AG20443 (cell line): ENCODE data around the gene ATP11C.
"Not testable (repeated sequence)": the region's sequence is repeated elsewhere in the genome, so short reads cannot be mapped to it uniquely, and the experiment has no call there.

Experiments used
- DNase-seq: peaks from one replicate; pipeline ENCODE4 v3.0.0; 2012; ENCODE audit warnings: low spot score, mixed read lengths

Gene ATP11C

DNA sequence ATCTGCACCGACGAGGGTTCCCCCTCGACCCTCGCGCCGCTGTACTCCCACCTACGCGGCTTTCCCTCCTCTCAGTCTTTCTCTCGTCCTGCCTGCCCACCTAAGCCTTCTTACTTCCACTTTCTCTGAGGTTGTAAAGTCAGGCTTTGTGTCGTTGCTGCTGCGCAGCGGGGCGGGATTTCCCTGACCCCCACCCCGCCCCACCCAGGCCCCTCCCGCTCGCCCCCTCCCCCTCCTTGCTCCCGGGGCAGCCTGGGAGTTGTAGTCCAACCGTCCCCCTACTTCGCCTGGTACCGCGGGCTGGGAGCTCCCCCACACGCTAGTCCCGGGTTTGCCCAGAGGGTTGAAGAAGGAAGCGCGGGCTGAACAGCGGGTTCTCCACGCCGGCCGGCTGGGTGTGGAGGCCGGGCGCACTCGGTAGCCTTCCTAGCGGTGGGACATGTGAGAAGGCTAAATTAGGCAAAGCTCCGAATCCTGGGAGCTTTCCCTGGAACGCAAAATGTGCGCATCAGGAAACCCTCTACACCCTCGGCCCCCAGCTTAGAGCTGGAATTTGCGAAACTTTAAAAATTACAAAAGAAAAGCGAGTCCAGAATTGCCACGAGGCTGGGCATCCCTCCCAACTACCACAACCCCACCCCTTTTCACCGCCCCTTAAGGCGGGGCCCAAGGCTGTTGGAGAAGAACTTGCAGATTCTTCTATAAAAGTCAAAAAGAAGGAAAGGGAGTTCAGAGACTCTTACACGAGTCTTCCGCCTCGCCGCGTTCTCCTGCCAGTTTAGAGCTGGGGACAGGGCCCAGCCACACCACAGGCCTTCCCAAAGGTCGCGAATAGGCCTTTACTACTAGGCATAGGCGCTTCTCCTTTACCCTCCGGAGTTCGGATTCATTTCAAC is at the start of gene ATP11C:
ATP11C (minus strand) TSS at position 153 of the 896 bp plus-strand sequence. CDS start 1,011 bp downstream, outside the sequence.
- peak; percentile 88 for DNase-seq

DNA sequence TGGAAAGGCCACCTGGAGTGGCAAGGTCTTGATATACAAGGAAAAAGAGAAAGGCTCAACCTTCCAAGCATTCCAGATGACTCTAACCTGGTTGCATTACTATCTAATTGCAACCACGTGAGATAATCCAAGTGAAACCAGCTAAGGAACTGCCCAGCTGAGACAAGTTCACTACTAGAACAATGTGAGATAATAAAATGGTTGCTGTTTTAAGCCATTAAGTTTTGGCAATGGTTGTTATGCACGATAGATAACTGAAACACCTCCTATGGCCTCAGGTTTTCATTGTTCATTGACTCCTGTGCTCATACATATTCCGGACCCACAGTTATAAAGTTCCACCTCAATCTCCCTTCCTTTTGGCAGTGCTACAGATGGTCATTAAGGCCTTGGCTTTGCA is 41.6 kb upstream of the ATP11C start:
- no peak for DNase-seq

DNA sequence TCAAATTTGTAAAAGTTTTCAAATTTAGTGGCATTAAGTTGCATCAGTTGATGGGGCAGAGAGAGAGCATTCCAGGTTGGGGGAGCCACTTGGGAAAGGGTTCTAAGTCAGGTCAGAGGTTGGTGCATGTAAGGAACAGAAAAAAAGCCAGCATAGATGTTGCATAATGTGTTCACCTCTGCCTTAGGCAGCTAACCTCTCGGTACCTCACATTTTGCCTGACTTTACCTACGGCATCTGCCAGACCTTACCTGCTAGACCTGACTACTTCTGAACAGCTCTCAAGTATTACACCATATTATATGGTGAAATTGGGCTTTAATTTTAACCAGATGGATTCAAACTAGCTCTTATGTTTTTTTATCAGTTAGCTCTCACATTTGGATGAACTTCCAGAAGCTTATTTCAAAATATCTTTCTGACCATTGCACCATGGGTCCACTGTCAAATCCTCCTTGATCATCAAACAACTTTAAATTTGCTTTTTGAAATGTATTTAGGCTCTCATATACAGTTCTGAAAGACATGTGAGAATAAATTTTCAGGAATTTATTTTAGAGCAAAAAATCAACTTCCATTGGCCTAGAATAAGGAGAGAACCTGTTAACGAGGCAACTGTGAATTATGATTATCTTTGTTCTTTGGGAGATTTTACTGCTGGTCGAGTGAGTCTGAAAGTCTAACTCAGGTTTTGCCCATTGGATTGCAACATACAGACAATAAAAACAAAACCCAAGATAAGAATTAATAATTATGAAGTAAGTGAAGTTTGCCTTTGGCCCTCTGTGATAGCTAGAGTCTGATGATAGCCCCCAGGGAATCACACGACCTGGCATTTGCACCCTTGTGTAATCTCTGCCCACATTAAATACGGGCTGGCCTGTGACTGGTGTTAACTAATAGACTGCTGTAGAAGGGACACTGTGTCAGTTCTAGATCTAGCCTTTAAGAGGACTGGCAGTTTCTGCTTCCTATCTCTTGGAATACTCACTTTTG is 40.1 kb upstream of the ATP11C start:
- DNase-seq = no peak

DNA sequence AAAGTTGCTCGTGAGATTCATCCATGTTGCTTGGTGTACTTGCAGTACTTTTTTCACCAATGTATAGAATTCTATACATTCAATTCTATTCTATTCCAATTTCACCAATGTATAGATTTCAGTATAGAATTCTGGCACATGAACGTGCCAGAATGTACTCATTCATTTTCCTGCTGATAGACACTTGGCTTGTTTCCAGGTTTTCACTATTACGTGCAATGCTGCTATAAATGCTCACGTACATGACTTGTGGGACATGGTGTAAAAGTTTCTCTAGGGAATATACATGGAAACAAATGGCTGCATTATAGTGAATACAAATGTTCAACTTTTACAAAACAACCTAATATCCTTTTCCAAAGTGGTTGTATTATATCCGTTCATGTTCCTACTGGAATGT is 39.3 kb upstream of the ATP11C start:
- DNase-seq = no peak

DNA sequence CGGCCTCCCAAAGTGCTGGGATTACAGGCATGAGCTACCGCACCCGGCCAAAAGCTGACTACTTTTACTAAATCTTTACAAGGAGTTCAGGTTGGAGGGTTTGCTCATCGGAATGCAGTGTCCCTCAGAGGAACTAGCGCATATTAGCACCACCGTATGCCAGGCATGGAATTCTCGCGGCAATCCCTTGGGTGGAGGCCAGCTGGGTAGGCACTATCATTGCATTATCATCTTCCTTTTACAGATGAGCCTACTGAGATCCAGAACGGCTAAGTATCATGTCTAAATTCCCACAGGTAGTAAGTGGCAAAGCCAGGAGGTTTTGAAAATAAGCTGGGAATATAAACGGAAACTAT is 38.5 kb upstream of the ATP11C start:
- DNase-seq = no peak

DNA sequence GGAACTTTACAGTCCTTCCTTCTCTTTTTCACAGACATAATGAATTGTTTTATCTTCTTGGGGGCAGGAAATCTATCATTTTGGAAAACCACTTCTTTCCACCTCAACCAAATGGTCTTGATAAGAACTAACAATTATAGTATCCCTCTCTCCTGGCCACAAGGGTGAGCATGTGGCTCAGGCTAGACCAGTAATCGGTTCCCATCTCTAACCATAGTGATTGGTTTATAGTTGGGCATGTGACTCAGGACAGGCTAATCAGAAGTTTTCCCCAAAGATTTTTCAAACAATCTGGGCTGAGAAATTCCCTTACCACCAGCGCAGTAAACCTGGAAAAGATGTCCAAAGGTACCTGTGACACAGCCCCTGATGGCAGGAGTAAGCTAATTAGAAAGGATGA is 36.4 kb upstream of the ATP11C start:
- no peak for DNase-seq

DNA sequence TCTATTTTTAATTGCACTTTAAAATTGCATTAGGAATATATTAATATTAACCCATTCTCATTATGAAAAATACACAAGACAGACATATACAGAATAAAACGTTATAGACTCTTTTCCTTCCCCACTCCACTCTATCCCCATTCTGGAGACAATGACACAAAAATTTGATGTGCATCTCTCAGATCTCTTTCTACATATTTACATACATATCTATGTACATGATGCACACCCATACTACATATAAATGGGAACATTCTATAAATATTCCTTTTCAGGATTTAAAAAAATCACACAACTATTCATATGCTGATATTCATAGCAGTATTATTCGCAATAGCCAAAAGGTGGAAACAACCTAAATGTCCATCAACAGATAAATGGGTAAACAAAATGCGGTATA is 34.9 kb upstream of the ATP11C start:
- DNase-seq = no peak

DNA sequence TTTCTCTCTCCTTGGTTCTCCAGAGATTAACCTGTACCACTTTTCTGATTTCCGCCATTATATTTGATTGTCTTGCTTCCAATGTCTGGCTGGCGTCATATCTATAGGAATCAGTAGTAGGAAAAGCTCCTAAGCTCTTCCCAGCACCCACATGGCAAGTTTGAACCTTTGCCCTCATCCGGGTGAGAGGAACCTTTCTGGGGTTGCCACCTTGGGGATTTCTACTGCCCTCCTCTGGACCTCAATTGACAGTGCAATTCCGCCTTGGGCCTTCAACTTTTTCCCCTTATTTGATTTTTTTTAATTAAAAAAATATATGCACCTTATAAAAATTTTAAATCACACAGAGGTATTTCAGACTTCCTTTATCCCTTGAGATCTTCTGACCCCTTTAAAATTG is 34.4 kb upstream of the ATP11C start:
- peak; percentile 33 for DNase-seq

DNA sequence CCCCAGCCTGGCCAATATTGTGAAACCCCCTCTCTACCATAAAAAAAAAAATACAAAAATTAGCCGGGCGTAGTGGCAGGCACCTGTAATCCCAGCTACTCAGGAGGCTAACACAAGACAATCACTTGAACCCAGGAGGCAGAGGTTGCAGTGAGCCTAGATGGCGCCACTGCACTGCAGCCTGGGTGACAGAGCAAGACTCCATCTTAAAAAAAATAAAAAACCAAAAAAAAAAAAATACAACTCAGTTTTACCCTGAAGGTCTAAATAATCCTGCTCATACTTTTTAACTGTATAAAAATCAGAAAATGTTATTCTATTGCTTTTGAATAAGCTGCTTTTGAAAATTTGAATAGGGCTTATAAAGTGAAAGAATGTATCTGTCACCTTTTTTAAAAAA is 33.3 kb upstream of the ATP11C start:
- not testable (repeated sequence) for DNase-seq

DNA sequence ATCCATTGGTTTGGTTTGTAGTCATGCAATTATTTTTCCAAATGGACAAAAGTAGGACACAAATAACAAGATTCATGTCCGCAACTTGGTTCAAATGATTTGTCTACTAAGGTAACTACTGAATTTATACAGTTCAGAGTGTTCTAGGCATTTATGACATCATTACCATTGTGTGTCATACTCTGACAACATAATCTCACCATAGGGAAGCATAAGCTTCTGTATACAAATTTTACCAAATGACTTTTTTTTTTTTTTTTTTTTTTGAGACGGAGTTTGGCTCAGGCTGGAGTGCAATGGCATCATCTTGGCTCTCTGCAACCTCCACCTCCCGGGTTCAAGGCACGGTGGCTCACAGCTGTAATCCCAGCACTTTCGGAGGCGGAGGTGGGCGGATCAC is 32.6 kb upstream of the ATP11C start, which contains the start of gene CXorf66:
CXorf66 (minus strand) TSS at position 101 of the 400 bp plus-strand sequence; CDS start at position 76, 25 bp downstream.
- no peak for DNase-seq

DNA sequence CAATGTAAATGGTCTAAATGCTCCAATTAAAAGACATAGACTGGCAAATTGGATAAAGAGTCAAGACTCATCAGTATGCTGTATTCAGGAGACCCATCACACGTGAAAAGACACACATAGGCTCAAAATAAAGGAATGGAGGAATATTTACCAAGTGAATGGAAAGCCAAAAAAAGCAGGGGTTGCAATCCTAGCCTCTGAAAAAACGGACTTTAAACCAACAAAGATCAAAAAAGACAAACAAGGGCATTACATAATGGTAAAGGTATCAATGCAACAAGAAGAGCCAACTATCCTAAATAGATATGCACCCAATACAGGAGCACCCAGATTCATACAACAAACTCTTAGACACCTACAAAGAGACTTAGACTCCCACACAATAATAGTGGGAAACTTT is 28.2 kb upstream of the ATP11C start:
- DNase-seq = not testable (repeated sequence)

DNA sequence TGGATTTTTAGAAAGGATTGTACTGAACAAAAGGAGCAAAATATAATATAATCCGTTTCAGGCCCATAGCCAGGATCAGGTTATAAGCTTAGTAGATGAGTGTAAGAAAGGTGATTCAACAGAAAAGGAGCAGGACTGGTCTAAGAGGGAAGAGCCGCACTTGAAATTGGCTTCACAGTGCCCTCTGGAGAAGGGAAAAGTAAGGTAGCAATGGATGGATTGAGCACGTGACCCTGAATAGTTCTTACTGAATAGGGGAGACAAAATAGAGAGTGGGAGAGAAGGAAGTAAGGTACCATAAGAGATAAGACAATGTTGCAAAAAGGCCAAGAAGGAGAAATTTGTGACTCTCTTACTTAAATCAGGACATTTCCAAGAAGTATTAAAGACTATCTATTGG is 16.9 kb upstream of the ATP11C start:
- no peak for DNase-seq

DNA sequence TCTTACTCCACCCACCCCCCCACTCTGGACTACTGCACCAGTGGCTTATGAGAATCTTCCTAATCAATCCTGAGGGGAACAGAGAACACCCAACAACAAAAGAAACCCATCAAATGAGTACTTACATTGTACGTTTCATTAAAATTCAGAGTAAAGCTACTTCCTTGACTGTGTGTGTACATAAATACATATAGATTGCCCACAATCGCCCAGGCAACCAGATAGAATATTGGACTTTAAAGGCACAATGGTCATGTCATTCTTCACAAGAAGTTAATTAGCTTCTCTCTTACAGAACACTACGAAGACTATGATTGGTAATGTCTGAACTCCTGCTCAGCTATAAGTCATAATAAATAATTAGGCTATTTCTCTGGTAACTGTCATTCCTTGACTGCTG is 12.2 kb upstream of the ATP11C start:
- DNase-seq = no peak

DNA sequence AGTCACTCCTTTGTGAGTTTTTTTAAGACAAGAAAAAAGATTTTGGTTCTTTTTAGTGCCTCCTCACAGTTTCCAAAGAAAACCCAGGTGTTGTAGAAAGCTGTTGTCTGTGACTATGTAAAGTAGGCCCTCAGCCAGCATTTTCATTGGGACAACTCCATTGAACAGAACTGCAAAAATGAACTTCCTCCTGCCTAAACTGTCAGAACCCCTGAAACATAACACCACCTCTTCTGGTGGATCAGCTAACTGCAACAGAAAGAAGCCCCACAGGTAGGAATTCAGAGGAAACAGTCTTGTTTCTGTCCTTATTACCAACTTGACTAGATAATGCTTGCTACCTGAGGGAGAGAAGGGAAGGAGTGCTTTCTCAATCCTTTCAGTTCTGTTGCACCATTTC is 3.4 kb upstream of the ATP11C start:
- no peak for DNase-seq

DNA sequence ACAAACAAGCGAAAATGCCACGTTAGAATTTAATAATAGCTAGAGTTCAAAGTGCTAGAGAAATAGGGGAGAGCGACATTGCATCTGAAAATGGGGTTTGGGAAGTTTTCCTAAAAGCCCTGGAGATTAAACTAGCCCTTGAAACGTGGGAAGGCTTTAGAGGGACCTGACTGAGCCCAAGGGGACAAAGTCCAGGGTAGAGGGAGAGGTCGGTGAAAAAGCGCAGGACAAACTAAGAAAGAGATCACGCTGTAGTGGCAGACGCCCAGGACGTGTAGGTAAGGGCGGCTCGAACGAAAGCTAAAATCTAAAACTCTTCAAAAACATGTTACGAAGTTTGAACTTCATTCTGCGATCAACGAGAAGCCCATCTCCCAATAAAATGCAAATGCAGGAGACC is 1.1 kb upstream of the ATP11C start:
- DNase-seq = no peak

DNA sequence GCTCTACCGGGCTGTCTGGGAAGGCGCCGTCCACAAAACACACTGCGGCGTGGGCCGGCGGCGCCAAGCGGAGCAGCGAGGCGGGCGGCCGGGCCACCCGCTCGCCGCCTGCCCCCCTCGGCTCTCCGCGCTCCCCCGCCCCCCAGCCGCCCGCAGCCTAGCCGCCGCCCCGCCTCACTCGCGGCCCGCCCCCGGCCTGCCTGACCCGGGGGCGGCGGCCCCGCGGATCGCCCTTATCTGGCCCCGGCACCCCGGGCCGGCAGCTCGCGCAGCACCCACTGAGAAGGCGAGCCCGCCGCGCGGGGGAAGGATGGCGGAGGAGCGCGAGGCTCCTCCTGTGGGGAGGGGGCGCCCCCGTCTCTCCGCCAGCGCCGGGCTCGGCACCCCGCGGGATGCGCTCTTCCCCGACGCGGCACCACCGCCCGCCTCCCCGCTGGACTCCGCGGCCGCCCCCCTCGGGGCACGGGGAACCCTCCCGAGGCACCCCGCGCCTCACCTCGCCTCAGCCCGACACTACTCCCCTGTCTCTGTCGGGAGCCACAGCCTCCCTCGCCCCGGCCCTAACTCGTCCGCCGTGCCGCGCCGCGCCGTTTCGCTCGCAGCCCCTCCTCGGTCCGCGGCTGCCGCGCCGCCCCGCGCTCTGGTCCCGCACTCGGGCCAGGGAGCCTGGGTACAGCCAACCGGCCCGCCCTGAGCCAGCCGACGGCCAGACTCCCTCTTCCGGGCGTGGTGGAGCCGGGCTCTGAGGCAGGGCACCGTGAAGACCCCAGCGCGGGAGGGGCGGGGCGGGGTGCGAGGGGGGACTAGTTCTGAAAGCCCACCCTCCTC is 566 bp downstream of the ATP11C start:
- peak; percentile 79 for DNase-seq

DNA sequence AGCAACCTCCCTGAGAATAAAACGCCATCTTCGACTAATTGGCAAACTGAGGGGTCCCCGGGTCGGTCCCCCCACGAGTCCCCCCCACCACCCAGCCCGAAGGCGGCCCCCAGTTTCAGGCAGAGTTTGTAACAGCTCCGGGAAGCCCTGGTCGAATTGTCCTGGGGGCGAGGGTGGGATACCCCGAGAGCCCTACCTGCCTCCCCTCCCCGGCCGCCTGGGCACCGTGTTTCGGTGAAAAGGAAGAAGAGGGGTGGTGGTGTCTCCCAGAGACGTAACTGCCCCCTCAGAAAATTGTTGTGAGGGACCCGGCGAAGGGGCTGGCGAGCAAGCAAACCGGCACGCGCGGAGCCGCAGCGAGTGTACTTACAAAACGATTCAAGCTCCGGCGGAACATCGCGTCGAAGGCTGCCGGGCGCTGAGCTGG is 1.2 kb downstream of the ATP11C start:
- DNase-seq = no peak

DNA sequence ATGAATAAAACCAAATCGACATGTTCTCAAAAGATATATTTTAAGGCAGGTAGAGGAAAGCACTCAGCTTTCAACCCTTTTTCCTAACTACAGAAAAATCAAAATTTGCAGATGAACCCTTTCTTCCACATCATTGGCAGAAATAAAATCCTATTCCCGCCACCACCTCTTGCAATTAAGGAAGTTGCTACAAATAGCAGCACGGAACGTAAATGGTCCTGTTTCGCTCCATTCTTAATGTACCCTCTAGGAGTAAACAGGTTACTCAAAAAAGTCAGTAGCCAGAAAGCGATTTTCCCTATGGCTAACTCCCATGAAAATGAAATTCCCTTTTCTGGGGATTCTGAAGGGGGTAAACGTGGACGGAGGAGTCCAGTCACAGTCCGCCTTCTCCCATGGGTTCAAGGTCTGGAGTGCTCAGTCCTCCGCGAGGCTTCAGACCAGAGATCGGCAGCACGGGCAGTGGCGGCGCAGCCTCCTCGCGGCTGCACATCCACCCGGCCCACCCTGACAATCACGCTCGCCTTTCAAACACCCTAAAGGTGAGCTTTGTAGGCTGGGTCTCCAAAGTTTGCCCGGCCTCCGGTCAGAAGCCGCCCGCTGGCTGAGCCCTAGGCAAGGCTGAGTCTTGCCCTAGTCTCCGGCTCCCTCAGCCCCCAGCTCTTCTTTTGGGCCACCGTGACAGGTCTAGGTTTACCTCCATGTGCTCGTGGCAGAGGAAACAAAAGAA is 1.8 kb downstream of the ATP11C start:
- DNase-seq = peak; percentile 16

DNA sequence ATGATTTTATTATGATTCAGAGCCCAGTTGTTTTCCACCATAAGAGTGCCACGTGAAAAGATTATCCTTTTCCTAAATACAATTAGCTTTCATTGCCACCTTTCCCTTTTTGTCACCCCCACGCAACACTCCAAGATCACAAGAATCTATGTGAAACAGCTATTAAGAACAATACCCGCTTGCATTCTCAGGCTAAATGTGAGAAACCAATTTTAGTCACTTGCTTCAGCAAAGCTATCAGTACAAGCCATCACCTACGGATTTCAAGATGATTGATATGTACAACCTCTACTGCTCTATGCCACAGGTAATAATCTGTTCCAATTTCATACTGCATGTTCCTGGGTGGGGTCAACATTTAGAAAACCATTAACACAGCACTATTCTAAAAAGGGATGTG is 2.5 kb downstream of the ATP11C start:
- DNase-seq = no peak

DNA sequence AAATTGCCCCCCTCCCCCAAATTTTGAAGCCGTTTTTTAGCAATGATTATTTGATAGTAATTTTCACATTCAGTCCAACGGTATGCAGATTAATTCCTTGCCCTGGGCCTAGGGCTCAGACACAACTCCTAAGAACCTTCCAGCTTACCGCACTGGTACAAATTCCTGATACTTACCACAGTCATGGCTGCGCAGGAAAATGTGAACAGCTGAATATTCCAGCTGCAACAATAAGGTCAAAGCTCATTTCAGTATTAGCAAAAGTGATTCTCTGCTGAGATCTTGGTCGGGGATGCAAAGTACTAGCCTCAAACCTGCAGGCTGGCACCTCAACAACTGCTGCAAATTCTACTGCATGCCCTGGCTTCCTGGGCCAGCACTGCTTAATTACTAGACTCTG is 3.0 kb downstream of the ATP11C start:
- DNase-seq = no peak

DNA sequence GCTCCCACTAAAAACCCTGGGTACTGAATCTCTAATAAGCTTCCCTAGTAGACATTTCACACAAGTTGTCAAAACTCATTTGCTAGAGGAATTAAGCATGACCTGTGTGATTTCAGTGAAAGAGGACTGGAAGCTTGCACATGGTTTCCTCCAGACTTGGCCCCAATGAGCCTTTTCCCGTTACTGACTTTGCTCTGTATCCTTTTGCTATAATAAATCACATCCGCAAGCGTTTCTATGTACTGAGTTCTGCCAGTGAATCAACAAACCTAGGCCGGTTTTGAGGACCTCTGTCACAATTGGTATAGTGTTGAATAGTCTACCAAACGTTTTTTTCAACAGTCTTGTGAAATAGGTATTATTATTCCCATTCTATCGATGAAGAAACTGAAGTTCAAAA is 8.2 kb downstream of the ATP11C start:
- no peak for DNase-seq
